ENCODE results near the gene RAB5B.

The RAB5B gene

GRCh38 chr12:55973599-55974307 is at the start of gene RAB5B:
TSS of gene RAB5B (plus strand) at chr12:55974078. CDS start at chr12:55986961, 12,883 bp downstream.
- DNase-seq, result peak; percentile 98

- DNase-seq, result no peak
These were observed 48.5 kb upstream of the RAB5B start for GRCh38 chr12:55925371-55925770.

DNA sequence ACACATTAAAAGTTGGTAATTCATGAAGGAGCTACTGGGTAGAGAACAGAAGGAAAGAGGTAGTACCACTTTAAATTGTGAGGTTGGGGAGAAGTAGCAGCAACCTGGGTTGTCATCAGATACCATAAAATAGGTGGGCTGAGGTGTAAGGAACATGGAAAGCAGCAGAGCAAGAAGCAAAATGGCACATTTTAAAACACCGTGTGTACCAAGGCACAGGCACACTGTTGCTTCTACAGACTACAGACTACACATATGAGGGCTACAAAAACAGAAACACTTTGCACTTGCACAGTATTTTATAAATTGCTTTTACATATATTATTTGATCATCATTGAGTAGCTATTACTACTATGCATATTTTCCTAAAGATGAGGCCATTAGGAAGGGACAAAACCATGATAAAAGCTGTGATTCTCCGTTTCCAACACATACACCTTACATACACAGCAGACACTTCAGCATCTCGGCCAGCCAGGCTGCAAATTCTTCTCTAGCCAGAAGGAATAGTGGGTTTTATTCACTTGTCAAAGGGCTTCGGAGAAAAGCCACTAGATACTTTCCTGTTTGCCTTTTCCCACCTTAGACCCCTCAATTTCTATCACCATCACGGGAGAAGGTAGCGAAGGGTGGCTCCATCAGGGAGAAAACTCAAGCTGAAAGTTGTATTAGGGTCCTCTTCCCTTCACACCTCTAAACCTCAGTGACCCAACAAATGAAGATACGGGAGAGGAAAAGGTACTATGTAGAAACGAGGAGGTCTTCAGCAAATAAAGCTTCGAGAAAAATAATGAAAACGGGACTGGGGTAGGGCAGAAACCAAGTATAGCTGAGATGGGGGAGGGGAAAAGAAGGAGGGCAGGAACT is 47.8 kb upstream of the RAB5B start:
- no peak for DNase-seq

DNA sequence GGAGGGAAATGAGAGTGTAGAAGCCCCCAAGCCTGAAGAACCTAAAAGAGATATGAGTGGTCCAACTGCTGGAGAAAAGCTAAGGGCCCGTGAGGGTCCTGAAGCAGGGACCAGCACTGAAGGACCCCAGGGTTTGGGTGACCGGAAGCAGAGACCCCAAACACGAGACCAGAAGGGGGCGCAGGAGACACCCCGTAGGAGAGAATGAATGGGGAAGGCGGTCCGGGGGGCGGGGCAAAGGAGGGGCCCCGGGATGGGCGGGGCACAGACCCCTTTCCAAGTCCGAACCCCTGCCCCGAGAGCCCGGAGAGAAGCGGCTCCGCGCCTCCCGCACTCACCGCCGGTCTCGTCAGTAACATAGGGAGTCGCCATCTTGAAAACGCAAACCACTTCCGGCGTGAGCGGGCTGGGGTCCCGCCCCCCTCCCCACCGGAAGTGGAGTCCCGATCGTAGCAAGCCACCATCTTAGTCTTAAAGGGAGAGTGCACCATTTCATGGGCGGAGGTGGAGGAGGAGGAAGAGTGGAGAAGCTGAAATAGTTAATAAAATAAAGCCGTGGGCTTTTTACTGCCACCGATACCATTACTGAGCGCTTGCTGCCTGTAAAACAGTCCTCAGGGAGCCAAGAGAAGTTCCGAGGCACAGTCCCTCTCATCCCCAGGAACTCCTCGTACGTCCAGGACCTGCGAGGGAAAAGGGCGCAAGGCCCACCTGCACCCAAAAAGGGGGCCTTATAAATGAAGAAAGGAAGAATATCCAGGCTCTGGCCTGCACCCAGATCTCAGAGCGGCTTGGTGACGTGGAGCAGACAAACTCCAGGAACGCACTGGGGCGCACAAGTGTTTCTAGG is 46.9 kb upstream of the RAB5B start:
- DNase-seq, result peak; percentile 93

GRCh38 chr12:55927588-55928502 is 46.0 kb upstream of the RAB5B start, which contains the start of gene PYM1:
TSS of gene PYM1 (minus strand) at chr12:55927894. CDS start at chr12:55927761, 133 bp downstream.
- peak; percentile 78 for DNase-seq

DNA sequence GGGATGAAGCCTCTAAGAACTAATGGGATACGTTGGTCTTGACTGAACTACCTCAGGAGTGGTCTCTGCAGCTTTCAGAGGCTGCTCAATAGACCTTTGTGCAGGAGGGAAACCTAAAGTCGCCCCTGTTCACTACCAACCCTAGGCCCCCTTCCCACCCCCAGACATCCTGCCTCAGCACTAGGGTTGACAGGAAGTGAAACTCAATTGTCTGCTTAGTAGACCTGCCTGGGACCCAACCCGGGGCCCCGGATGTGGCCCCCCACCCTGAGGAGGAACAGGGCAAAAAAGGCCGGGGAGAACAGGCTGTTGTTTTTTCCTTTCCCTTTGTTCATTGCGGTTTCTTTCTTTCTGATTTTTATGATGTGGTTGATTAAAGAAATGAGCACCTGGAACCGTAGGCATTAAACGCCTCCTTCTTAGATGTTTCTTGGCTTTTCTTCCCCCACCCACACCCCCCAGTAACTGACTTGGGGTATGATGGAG is 44.5 kb upstream of the RAB5B start:
- peak; percentile 94 for DNase-seq

- DNase-seq, result peak; percentile 90
These were observed 43.0 kb upstream of the RAB5B start, which contains the start of gene DGKA for GRCh38 chr12:55930771-55931316. TSS of gene DGKA (plus strand) at chr12:55931162. CDS start at chr12:55936504, 5,342 bp downstream.

- peak; percentile 24 for DNase-seq
These were observed 42.5 kb upstream of the RAB5B start for GRCh38 chr12:55931317-55931779.

GRCh38 chr12:55931780-55932550 is 41.9 kb upstream of the RAB5B start:
- peak; percentile 63 for DNase-seq

DNA sequence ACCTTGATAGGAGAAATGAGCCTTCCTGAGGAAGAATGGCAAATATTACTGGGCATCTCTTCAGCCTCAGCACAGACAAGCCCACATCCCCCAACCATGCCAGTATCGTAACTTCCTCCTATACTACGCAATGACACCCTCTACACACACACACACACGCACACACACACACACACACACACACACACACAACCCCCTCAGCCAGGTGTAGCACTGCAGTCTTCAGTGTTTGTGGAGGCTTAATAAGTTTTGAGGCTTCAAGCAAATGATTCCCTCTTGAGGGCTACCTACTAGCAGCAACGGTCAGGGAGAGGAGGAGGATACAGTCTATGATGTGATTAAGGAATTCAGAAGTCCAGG is 41.3 kb upstream of the RAB5B start:
- DNase-seq, result peak; percentile 65

DNA sequence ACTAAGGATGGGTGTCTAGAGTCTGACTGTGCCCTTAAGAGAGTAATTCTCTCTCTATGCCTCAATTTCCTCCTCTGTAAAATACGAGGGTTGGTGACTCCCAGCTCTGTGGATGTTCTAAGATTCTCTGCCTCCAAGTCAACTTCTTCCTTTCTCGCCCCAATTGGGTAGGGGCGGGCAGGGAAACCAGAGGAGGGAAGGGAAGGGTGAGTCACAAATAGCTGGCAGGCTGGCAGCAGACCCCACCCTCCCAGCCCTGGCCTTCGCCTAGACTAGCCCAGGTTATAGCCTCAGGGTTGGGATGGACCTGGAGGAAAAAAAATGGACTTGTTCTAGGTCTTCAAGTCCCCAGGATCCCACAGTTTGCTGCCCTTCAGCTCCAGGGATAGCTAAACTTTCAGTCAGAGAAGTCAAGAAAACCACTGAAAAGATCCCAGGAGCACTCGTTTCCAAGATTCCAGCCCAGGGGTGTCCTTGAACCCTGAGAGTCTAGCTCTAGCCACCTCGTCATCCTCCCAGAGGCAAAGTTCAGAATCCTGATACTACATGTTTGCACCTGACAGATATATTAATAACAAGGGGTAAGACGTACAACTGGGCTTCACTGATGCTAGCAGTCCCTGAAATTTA is 40.6 kb upstream of the RAB5B start:
- DNase-seq, result peak; percentile 65

DNA sequence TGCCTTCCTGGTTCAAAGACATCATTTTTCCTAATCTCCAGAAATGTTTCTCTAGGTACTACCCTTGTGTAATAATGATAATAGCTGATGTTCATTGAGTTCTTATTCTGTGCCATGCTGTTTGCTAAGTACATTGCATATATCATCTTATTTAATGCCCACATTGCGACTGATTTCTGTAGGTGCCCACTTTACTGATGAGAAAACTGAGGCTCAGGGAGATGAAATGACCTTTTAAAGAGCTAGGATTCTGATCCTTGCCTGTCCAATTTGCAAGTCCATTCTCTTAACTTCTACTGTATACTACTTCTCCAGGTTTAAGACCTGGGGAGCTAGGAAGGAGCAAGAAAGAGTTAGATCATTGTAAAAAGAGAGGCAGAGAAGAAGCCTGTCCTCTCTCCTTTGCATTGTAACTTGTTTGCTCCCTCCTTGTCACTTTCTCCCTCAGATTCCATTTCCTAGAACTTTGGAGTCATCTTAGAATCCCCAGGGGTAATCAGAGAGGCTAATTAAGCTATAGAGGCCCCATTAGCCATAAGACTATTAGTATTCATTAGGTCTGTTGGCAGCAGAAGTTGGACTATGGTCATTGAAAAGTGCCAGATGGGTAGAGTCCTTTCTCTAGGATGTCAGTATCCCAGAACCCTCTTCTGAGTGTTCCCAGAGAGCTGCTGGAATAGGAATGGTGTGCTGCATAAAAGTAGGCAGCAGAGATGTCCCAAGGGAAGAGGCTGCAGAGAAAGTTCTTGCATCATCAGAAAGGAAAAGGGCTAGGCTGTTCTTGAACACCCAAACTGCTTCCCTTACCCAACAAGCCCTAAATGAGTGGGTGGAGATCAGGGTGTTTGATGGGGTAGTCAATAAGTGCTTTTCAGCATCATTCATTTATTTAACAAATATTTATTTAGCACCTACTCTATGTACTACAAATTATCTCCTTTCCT is 39.8 kb upstream of the RAB5B start:
- no peak for DNase-seq

DNA sequence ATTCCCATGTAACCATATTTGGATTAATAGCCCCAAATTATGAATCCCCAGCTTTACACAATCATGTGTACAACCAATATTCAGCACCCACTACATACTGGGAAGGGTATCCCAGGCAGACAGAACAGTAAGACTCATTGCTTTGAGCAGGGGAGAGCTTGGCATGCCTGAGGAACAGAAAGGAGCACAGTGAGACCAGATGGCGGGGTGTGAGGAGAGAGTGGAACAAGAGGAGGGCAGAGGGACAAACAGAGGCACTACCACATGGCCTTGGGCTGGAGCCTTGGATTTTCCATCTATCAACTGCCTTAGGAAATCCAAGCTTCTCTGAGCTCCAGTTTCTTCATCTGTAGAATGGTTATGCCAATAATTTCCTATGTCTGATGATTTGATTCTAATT is 39.1 kb upstream of the RAB5B start:
- DNase-seq, result no peak

- DNase-seq, result peak; percentile 47
These were observed 38.1 kb upstream of the RAB5B start for GRCh38 chr12:55935738-55936151.

GRCh38 chr12:55937981-55938380 is 35.9 kb upstream of the RAB5B start:
- no peak for DNase-seq

DNA sequence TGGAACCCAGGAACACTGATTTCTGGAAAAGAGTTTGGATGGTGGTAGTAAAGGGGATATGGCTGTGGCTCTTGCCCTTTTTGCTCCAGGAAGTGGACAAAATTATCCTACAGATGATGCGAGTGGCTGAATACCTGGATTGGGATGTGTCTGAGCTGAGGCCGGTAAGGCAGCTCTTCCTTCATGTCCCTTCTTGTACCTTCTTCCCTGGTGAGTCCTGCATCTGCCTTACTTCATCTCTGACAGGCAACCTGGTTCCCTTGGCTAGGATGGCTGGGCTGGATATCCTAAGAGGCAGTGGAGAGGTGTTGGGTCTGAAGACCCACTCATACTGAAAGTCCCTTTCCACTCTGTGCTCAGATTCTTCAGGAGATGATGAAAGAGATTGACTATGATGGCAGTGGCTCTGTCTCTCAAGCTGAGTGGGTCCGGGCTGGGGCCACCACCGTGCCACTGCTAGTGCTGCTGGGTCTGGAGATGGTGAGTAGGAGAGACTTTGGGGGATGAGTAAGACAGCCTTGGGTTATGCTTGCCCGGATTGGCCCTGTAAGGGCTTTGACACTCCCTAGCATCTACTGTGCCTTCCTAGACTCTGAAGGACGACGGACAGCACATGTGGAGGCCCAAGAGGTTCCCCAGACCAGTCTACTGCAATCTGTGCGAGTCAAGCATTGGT is 34.9 kb upstream of the RAB5B start:
- no peak for DNase-seq

GRCh38 chr12:55940065-55940732 is 33.7 kb upstream of the RAB5B start:
- DNase-seq, result peak; percentile 87
